Heart left ventricle (tissue), 16 donors: Measurements from ENCODE around the gene GSDMA. TPM values are rescaled to one million over a fixed set of nuclear protein-coding genes. Genes with fewer than 3 reads are reported as not detected.

ENCODE experiments used
- ATAC-seq, 4 donors: fragments of 200-7000 bp; cut with Tn5 transposase; one replicate each; pipeline ENCODE4 v1.9.1; 2020 to 2022; ENCODE audit warnings: moderate library complexity in 4 of 4, mild to moderate bottlenecking in 3 of 4, moderate number of reproducible peaks in 1 of 4
- DNase-seq, 5 donors: peaks; one replicate each; pipeline ENCODE4 v3.0.0-alpha.2; 2020
- H3K27ac ChIP-seq, 12 donors: fragments of 200-600 bp; sonication (generic) in 4 of 12; one replicate each; pipeline versions ENCODE4 v1.5.0 to v1.8.0; 2016 to 2022; ENCODE audit warnings: mild to moderate bottlenecking in 2 of 12
- H3K27me3 ChIP-seq, 9 donors: fragments of 200-600 bp; sonication (generic) in 2 of 9; one replicate each; pipeline versions ENCODE4 v1.5.1 to v1.8.0; 2016 to 2022; ENCODE audit warnings: mild to moderate bottlenecking in 3 of 9
- H3K36me3 ChIP-seq, 9 donors: fragments of 200-600 bp; sonication (generic) in 2 of 9; one replicate each; pipeline versions ENCODE4 v1.5.0 to v1.8.0; 2018 to 2022; ENCODE audit warnings: mild to moderate bottlenecking in 2 of 9
- H3K4me1 ChIP-seq, 12 donors: fragments of 200-600 bp; sonication (generic) in 4 of 12; one replicate each; pipeline versions ENCODE4 v1.5.0 to v1.8.0; 2016 to 2022; ENCODE audit warnings: mild to moderate bottlenecking in 3 of 12
- H3K4me3 ChIP-seq, 12 donors: fragments of 200-600 bp; sonication (generic) in 4 of 12; one replicate each; pipeline versions ENCODE4 v1.5.0 to v1.8.0; 2017 to 2022; ENCODE audit warnings: mild to moderate bottlenecking in 9 of 12, moderate library complexity in 4 of 12
- H3K9me3 ChIP-seq, 12 donors: fragments of 200-600 bp; sonication (generic) in 4 of 12; one replicate each; pipeline versions ENCODE4 v1.5.0 to v1.8.0; 2016 to 2022; ENCODE audit warnings: mild to moderate bottlenecking in 1 of 12
- CTCF ChIP-seq, 12 donors: fragments of 200-600 bp; sonication (generic) in 4 of 12; IDR thresholded peaks; one replicate each; pipeline versions ENCODE4 v1.5.0 to v1.8.0; 2018 to 2022; ENCODE audit warnings: antibody characterized with exemption in 12 of 12, mild to moderate bottlenecking in 5 of 12
- POLR2A ChIP-seq, 2 donors: fragments of 450-650 bp; IDR thresholded peaks; one replicate each; pipeline ENCODE4 v1.6.1; 2017; ENCODE audit warnings: antibody characterized with exemption in 2 of 2, mild to moderate bottlenecking in 2 of 2, moderate library complexity in 2 of 2
- WGBS, 4 donors: extraction: QIAGEN DNeasy Blood & Tissue Kit in 2 of 4; methylation state at CpG; one replicate each; pipeline versions ENCODE4 v1.1.5 to v1.1.7; 2013 to 2018; 5-methylcytosine and 5-hydroxymethylcytosine counted together
- intact Hi-C, 10 donors: fragments of 100-400 bp; cut with DNase I; formaldehyde crosslinking; loops; one replicate each; pipeline versions ENCODE4 v1.11.1 to v1.14.2; 2022
- long read RNA-seq, 3 donors: library from polyadenylated mRNA; unstranded; transcript quantifications; one replicate each; pipeline ENCODE4 v2.0.0, GENCODE V29; 2020 to 2021
- polyA plus RNA-seq, 2 donors: library from polyadenylated mRNA; stranded (reverse); fragments of 200-250 nt; gene quantifications; one replicate each; pipeline ENCODE4 v1.2.3, GENCODE V29; 2013
- total RNA-seq, 9 donors: library from RNA; depleted of rRNA in 2 of 9; stranded (reverse); fragments of >200 nt in 2 of 9; fragmentation: NEBNext Ultra II Directional in 3 of 9; extraction: Animal tissue kit (Norgen Biotek cat#: 25700) in 3 of 9; gene quantifications; one replicate each; pipeline versions ENCODE4 v1.1.0 to v1.2.4, GENCODE V29; 2016 to 2023
- donor health status: ischemic (EF 13 %, LVEDD 7.1; RV severe dilation, severe dysfunction).
- donor health status: healthy with polysubstance abuse.
- donor health status: DM: no; HTN: yes; CAD: no.
- donor health status: DM: no; HTN: no; CAD: no.
- donor health status: ischemic (EF 25% LVEDD 6.9; RV normal size, moderate dysfunction).
- donor health status: ischemic (EF 25% LVEDD 5.7; RV mildly dilated, moderate dysfunction).
- donor health status: healthy.
- donor health status: DM: yes; HTN: yes; CAD: no.
- donor health status: ischemic (EF 35%, LVEDD 5.7; RV mildly dilated, moderate dysfunction).
- donor health status: nonischemic (EF 11% LVEDD 7.7; RV severe dilation, severe dysfunction).
- donor health status: DM: yes; HTN: yes; CAD: no.
- donor health status: PGD.
- donor health status: ischemic (EF 29% LVEDD 5.4; RV normal size, mild dysfunction).
- donor health status: nonischemic (EF 23%, LVEDD 6.1; RV moderate dilation, normal function).

Gene GSDMA
- 1 to 10 TPM in 2 of 9 donors, under 1 TPM in 5, not detected in 2; 0.35 to 3.7 (median 0.52) TPM for total RNA-seq
- polyA plus RNA-seq: under 1 TPM in 1 of 2 donors, not detected in 1; 0.08 TPM
- long read RNA-seq, donor 1: 0 reads
- long read RNA-seq, donor 2: 0 reads
- long read RNA-seq, donor 3: 0 reads

DNA sequence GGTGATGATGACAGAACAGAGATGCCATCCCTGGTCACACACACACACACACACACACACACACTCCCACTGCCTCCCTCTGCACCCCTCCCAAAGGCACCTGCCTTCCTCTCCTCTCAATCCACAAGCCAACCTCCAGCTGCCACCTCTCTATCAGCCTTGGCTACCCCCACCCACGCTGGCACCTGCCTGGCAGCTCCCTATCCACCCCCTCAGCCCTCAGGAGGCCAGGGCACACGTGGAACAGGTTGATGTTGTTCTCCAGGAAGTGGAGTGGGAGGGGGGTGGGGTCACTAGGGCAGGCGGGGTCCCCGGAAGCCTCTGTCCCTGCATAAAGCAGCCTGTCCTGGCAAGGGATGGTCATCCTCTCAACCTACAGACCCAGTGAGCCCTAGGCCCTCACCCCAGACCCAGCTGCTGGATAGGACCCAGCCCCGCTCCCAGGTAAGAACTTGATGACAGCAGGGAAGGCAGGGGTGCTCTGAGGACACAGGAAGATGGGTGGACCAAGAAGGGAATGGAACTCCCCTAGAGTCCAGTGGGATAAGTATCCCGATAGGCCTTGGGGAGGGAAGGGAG lies at the start of gene GSDMA:
Gene GSDMA, plus strand, starts transcription at position 363 of the 579 bp plus-strand sequence. CDS start 2,684 bp downstream, outside the sequence.
- TF ChIP-seq CTCF (IDR thresholded peaks at IDR 0.05) (no peak), POLR2A (IDR thresholded peaks at IDR 0.05) (no peak)
- ATAC-seq (no peak), DNase-seq (no peak)
- Histone ChIP-seq H3K36me3 (no peaks in the 10 kb centered on the region), H3K4me1 (peaks cover 0 to 20% (median 1%) of the 10 kb centered on the region in 12 donors), H3K27me3 (peaks cover 0 to 10% (median 0%) of the 10 kb centered on the region in 9 donors), H3K4me3 (no peak within 1 kb of the TSS), H3K9me3 (no peaks in the 10 kb centered on the region), H3K27ac (no peak within 1 kb of the TSS)
- intact Hi-C loops: no loop called here
- 58 to 72% (median 62%) methylated on average over 4 to 6 of the region's 6 CpGs for WGBS, 4 donors

GRCh38 chr17:39913989-39914388 lies 48.8 kb upstream of the GSDMA start:
- ATAC-seq (no peak), DNase-seq (no peak)
- peaks cover 0 to 49% (median 22%) of the 10 kb centered on the region in 9 donors for H3K36me3 ChIP-seq
- no peak overlapping the region for H3K27ac ChIP-seq
- H3K4me3 ChIP-seq: no peak overlapping the region
- intact Hi-C loops: no loop called here
- H3K9me3 ChIP-seq: no peaks in the 10 kb centered on the region
- 88 to 93% (median 91%) methylated on average over 3 of the region's 3 CpGs for WGBS, 4 donors
- no peak for TF ChIP-seq POLR2A (IDR thresholded peaks at IDR 0.05)
- no peak for TF ChIP-seq CTCF (IDR thresholded peaks at IDR 0.05)
- H3K27me3 ChIP-seq: no peaks in the 10 kb centered on the region
- peaks cover 0 to 7% (median 0%) of the 10 kb centered on the region in 12 donors for H3K4me1 ChIP-seq

DNA sequence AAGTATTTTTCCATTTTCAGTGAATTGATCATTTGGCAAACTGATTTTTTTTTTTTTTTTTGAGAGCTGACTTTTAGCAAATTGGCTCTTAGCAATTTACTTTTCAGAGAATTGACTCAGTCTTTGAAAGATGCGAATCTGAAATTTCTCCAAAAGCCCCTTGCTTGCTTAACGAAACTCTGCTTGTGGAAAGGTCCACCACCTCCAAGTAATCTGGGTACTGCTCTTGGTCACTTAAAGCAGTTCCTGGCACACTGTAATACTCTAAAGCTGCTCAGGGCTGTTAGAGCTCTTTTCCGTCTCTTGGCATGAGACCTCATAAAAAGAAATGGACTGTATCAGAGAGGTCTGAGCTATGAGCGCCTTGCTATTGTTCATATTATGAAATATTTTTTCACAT lies 47.2 kb upstream of the GSDMA start:
- no peak for ATAC-seq
- Histone ChIP-seq H3K9me3 (no peaks in the 10 kb centered on the region), H3K4me1 (peaks cover 0 to 9% (median 0%) of the 10 kb centered on the region in 12 donors), H3K36me3 (peaks cover 0 to 48% (median 19%) of the 10 kb centered on the region in 9 donors), H3K27ac (no peak overlapping the region), H3K27me3 (no peaks in the 10 kb centered on the region), H3K4me3 (no peak overlapping the region)
- no peak for DNase-seq
- intact Hi-C loops: no loop called here
- TF ChIP-seq CTCF (IDR thresholded peaks at IDR 0.05) (no peak), POLR2A (IDR thresholded peaks at IDR 0.05) (no peak)
- WGBS, 4 donors: 78 to 91% (median 86%) methylated on average over 4 of the region's 4 CpGs

DNA sequence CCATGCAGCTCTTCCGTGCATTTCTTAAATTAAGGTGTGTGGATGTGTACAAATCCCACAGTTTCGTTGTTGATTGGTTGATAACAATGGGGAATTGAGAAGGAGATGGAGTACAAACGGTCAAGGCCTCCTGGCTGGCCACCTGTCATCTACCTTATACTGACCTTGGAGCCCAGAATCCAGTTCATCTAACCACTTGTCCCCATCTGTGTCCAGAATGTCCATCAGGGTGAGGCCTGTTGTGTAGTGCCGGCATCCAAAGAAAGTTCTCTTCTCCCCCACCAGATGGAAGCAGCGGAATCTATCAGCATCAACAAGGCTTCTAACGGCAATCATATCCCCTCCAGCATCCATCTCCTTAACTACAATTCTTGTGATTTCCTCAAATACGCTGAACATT lies 45.9 kb upstream of the GSDMA start:
- H3K36me3 ChIP-seq: peaks cover 0 to 49% (median 28%) of the 10 kb centered on the region in 9 donors
- WGBS, 4 donors: 82 to 88% (median 86%) methylated on average over 7 of the region's 7 CpGs
- TF ChIP-seq POLR2A (IDR thresholded peaks at IDR 0.05): no peak
- TF ChIP-seq CTCF (IDR thresholded peaks at IDR 0.05): peak in 1 of 12 donors; percentile 20
- intact Hi-C loops: no loop called here
- H3K4me3 ChIP-seq: no peak overlapping the region
- no peak for DNase-seq
- no peak overlapping the region for H3K27ac ChIP-seq
- peak in 1 of 4 donors; percentile 23 for ATAC-seq
- H3K9me3 ChIP-seq: no peaks in the 10 kb centered on the region
- peaks cover 0 to 23% (median 0%) of the 10 kb centered on the region in 12 donors for H3K4me1 ChIP-seq
- H3K27me3 ChIP-seq: no peaks in the 10 kb centered on the region
